ENCODE results near the gene TMEM132E. TPM values are rescaled to one million over a fixed set of nuclear protein-coding genes. Genes with fewer than 3 reads are reported as not detected.

The TMEM132E gene
- total and polyA plus RNA-seq, 8 donors, result 0.04 to 1.1 (median 0.10) TPM; not detected in 2

DNA sequence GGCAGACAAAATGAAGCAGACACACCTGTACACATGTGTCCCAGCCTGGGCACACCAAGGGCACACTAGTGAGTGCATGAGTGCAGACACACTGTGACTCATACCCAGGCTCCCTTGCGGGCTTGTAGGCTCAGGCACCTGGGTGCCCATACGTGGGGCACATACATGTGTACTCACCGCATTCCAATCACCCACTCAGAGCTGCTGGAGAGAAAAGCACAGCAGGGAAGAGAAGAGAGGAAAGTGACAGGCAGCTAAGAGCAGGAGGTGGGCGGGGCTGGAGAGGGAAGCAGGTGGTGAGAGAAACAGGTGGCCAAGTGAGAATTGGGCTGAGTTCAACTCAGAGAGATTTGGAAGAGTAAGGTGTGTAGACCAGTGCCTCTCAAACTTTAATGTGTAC, 54.0 kb downstream of the TMEM132E start:
- intact Hi-C loops (cut with DNase I), result no loop called here
- no peak for ATAC-seq

GRCh38 chr17:34633760-34634159, 54.4 kb downstream of the TMEM132E start:
- intact Hi-C loops (cut with DNase I), result no loop called here
- ATAC-seq, result no peak
- no peak for FAIRE-seq
- no peaks in the 10 kb centered on the region for H3K27me3 ChIP-seq
- H3K27ac ChIP-seq, result no peak overlapping the region
- H3K4me3 ChIP-seq, result no peak overlapping the region
- WGBS, 2 donors, result 86 to 90% methylated on average over 3 of the region's 3 CpGs
- no peaks in the 10 kb centered on the region for H3K4me1 ChIP-seq
- no peak for DNase-seq
- no peaks in the 10 kb centered on the region for H3K9me3 ChIP-seq
- TF ChIP-seq, protein P1, sequence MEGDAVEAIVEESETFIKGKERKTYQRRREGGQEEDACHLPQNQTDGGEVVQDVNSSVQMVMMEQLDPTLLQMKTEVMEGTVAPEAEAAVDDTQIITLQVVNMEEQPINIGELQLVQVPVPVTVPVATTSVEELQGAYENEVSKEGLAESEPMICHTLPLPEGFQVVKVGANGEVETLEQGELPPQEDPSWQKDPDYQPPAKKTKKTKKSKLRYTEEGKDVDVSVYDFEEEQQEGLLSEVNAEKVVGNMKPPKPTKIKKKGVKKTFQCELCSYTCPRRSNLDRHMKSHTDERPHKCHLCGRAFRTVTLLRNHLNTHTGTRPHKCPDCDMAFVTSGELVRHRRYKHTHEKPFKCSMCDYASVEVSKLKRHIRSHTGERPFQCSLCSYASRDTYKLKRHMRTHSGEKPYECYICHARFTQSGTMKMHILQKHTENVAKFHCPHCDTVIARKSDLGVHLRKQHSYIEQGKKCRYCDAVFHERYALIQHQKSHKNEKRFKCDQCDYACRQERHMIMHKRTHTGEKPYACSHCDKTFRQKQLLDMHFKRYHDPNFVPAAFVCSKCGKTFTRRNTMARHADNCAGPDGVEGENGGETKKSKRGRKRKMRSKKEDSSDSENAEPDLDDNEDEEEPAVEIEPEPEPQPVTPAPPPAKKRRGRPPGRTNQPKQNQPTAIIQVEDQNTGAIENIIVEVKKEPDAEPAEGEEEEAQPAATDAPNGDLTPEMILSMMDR (IDR thresholded peaks at IDR 0.05), result no peak
- H3K36me3 ChIP-seq, result no peaks in the 10 kb centered on the region

More for the DNA sequence above, 54.0 kb downstream of the TMEM132E start:
- FAIRE-seq (no peak), DNase-seq (peak in 1 of 6 donors; percentile 18)
- Histone ChIP-seq H3K27me3 (no peaks in the 10 kb centered on the region), H3K4me3 (no peak overlapping the region), H3K4me1 (no peaks in the 10 kb centered on the region), H3K9me3 (no peaks in the 10 kb centered on the region), H3K36me3 (no peaks in the 10 kb centered on the region), H3K27ac (no peak overlapping the region)
- TF ChIP-seq, protein P1 (IDR thresholded peaks at IDR 0.05), result no peak
- WGBS, 2 donors, result 20% methylated on average over 4 of the region's 4 CpGs

DNA sequence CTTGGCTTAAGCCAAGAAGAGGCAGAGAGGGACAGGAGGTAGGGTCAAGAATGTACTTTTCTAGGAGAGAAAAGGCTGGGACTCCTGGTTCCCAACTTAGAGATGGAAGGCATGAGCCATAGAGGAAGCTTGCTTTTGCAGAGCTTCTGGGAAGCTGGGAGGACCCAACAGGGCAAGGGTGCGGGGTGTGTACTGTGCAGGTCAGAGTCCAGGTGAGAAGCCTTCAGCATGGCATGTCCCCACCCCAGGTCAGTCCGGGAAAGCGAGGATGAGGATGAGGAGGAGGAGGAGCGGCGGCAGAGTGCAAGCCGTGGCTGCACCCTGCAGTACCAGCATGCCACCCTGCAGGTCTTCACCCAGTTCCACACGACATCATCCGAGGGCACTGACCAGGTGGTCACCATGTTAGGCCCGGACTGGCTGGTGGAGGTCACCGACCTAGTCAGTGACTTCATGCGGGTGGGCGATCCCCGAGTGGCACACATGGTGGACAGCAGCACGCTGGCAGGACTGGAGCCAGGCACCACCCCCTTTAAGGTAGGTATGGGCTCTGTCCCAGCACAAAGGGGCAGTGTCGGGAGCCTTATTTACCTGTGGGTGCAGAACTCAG, 55.3 kb downstream of the TMEM132E start:
- no peaks in the 10 kb centered on the region for H3K36me3 ChIP-seq
- TF ChIP-seq, protein P1 (IDR thresholded peaks at IDR 0.05), result no peak

DNA sequence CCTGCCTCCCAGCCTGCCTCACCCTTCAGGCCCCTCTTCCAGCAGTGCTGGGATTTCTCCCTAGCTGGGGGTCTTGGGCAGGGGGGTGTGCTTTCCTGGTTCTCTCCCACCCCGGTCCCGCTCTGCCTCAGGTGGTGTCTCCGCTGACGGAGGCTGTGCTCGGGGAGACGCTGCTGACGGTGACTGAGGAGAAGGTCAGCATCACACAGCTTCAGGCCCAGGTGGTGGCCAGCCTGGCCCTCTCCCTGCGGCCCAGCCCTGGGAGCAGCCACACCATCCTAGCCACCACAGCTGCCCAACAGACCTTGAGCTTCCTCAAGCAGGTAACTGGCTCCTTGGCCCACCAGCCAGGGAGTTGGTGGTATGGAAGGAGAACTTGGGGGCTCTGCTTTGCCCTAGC, 56.5 kb downstream of the TMEM132E start:
- Histone ChIP-seq H3K27ac (no peak overlapping the region), H3K4me3 (no peak overlapping the region), H3K27me3 (no peaks in the 10 kb centered on the region), H3K4me1 (no peaks in the 10 kb centered on the region), H3K36me3 (no peaks in the 10 kb centered on the region), H3K9me3 (no peaks in the 10 kb centered on the region)
- FAIRE-seq (no peak), DNase-seq (peak in 1 of 6 donors; percentile 52), ATAC-seq (no peak)
- intact Hi-C loops (cut with DNase I), result no loop called here
- TF ChIP-seq, protein P1 (IDR thresholded peaks at IDR 0.05), result no peak
- WGBS, 2 donors, result 83 to 91% methylated on average over 8 of the region's 8 CpGs

More for the DNA sequence above, 55.3 kb downstream of the TMEM132E start:
- DNase-seq (peak in 1 of 6 donors; percentile 57), ATAC-seq (no peak), FAIRE-seq (no peak)
- Histone ChIP-seq H3K9me3 (no peaks in the 10 kb centered on the region), H3K27me3 (no peaks in the 10 kb centered on the region), H3K27ac (no peak overlapping the region), H3K4me1 (no peaks in the 10 kb centered on the region), H3K4me3 (no peak overlapping the region)
- intact Hi-C loops (cut with DNase I), result no loop called here
- 71 to 81% methylated on average over 14 to 15 of the region's 15 CpGs for WGBS, 2 donors

DNA sequence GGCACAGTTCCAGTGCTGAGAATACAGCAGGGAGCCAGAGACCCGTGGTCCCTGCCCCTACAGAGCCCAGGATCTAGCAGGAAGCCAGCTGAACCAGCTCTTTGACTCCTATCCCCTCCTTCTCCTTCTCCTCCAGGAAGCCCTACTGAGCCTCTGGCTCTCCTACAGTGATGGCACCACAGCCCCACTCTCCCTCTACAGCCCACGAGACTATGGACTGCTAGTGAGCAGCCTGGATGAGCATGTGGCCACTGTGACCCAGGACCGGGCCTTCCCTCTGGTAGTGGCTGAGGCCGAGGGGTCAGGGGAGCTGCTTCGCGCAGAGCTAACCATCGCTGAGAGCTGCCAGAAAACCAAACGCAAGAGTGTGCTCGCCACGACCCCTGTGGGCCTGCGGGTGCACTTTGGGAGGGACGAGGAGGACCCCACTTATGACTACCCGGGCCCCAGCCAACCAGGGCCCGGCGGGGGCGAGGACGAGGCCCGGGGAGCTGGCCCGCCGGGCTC, 57.7 kb downstream of the TMEM132E start:
- no peaks in the 10 kb centered on the region for H3K36me3 ChIP-seq
- H3K4me1 ChIP-seq, result no peaks in the 10 kb centered on the region
- ATAC-seq (no peak), FAIRE-seq (no peak), DNase-seq (peak in 1 of 6 donors; percentile 64)
- no peak overlapping the region for H3K4me3 ChIP-seq
- WGBS, 2 donors, result 61 to 68% methylated on average over 15 to 20 of the region's 20 CpGs
- H3K27ac ChIP-seq, result no peak overlapping the region
- no peaks in the 10 kb centered on the region for H3K9me3 ChIP-seq
- TF ChIP-seq, protein P1 (IDR thresholded peaks at IDR 0.05), result no peak
- intact Hi-C loops (cut with DNase I), result no loop called here
- H3K27me3 ChIP-seq, result no peaks in the 10 kb centered on the region
